Measurements from ENCODE around the gene AJM1.
"Not testable (repeated sequence)": the region's sequence is repeated elsewhere in the genome, so short reads cannot be mapped to it uniquely, and the experiment has no call there.

AJM1 gene

DNA sequence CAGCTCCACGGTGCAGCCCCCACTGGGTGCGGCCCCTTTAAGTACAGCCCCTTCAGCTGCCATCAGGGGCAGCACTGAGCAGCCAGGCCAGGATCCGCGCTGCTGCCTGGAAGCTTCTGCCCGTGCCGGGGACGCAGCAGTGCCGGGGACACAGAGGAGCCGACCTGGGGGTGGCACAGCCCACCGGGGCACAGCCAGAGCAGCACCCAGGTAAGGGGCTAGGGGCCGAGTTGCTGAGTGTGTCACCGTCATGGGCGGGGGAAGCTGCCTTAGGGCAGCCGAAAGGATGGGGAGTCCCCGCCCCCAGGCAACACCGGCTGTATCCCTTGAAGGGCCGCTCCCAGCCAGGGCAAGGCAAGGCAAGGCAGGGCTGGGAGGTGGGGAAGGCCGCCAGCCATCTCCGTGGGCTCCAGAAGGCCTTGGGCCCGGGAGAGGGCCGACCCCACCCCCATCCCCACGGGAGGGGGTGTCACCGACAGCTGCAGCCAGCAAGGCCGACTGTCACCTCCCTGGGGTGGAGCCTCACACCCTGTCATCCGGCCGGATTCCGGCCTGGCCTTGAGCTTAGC is at the start of gene AJM1:
AJM1 (plus strand) TSS at position 99 of the 569 bp plus-strand sequence. CDS start 1,937 bp downstream, outside the sequence.
- DNase-seq = peak; percentile 81 to 84

DNA sequence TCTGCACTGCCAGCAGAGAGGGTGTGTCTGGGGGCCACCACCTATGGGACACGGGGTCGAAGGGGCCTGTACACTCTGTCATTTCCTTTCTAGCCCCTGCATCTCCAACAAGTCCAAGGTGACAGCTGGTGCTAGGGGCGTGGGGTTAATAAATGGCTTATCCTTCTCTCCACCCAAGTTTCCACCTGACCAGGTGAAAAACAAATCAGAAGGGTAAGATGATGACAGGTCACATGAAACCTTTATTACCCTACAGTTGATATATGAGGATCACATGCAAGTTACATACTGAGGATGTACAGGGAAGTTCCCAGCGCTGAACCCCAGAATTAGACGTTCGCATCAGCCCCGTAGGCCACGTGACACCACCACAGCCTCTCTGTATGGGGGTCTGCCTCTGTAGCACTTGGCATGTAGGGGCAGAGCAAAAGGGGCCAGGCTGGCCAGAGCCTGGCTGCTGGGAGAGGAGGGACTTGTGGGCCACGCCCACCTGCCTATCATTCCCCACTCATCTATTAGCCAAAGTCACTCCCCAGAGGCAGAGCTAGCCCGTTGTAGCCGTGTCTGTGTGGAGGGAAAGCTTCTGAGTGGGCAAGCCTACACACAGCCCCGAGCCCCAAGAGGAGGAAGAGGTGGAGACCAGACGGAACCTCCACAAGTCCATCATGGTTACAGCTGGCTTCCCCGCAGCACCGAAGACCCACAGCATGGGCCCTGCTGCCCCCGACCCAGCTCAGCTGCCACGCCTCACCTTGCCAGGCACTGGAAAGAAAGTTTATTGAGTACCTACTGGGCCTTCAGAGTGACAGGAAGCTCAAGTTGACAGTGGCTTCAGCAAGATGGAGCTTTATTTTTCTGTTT is 49.0 kb upstream of the AJM1 start:
- no peak for DNase-seq

DNA sequence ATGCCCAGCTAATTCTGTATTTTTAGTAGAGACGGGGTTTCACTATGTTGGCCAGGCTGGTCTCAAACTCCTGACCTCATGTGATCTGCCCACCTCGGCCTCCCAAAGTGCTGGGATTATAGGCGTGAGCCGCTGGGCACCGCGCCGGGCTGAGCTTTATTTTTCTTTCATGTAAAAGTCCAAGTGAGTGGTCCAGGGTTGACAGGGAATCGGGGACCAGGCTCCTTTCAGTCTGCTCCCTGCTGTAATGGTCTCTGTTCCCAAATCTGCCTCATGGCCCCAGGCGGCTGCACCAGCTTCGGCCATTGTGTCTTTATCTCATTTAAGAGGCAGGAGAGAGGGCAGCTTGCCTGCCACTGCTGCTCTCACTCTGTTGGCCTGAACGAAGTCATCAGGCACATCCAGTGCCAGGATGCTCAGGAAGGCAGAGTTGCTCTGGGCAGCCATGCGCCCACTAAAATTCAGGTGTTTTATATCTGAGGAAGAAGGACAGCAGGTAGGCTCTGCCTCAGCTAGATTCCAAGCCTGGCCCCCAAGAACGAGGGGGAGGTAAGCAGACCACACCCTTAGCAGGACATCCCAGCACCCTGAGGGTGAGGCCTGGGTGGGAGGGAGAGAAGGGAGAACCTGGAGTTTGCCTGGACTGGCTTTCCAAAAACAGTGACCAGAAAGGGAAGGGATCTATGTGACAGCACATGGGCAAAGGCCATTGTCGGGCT is 47.8 kb upstream of the AJM1 start:
- DNase-seq = no peak

- no peak for DNase-seq
These were observed 47.3 kb upstream of the AJM1 start for GRCh38 chr9:136795000-136795348.

DNA sequence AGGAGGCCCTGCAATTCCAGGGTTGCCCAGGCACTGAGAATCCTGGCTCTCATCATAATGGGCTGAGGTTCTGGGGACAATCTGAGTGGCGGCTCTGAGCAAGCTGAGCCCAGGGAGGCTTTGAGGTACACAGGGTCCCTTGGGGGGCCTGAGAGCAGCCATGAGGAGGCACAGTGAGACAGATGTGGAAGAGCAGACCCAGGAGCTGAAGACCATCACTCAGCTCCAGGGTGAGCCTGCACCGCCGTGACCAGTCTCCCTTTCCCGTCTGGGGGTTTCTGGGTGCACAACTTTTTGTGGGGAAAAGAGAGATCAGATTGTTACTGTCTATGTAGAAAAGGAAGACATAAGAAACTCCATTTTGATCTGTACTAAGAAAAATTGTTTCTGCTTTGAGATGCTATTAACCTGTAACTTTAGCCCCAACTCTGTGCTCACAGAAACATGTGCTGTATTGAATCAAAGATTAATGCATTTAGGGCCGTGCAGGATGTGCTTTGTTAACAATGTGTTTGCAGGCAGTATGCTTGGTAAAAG is 46.0 kb upstream of the AJM1 start, which contains the start of gene CCDC183:
CCDC183 (plus strand) TSS at position 101 of the 537 bp plus-strand sequence; CDS start at position 161, 60 bp downstream.
- DNase-seq = no peak

DNA sequence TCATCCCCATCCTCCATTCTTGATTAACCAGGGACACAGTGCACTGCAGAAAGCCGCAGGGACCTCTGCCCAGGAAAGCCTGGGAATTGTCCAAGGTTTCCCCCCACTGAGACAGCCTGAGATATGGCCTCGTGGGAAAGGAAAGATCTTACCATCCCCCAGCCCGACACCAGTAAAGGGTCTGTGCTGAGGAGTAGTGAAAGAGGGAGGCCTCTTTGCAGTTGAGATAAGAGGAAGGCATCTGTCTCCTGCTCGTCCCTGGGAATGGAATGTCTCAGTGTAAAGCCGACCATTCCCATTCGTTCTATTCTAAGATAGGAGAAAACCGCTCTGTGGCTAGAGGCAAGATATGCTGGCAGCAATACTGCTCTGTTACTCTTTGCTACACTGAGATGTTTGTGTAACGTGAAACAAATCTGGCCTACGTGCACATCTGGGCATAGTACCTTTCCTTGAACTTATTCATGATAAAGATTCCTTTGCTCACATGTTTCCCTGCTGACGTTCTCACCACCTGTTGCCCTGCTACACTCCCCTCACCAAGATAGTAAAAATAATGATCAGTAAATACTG is 45.4 kb upstream of the AJM1 start:
- DNase-seq = not testable (repeated sequence)

GRCh38 chr9:136798708-136799078 is 43.6 kb upstream of the AJM1 start:
- DNase-seq = no peak

GRCh38 chr9:136799079-136799853 is 43.0 kb upstream of the AJM1 start:
- no peak for DNase-seq

DNA sequence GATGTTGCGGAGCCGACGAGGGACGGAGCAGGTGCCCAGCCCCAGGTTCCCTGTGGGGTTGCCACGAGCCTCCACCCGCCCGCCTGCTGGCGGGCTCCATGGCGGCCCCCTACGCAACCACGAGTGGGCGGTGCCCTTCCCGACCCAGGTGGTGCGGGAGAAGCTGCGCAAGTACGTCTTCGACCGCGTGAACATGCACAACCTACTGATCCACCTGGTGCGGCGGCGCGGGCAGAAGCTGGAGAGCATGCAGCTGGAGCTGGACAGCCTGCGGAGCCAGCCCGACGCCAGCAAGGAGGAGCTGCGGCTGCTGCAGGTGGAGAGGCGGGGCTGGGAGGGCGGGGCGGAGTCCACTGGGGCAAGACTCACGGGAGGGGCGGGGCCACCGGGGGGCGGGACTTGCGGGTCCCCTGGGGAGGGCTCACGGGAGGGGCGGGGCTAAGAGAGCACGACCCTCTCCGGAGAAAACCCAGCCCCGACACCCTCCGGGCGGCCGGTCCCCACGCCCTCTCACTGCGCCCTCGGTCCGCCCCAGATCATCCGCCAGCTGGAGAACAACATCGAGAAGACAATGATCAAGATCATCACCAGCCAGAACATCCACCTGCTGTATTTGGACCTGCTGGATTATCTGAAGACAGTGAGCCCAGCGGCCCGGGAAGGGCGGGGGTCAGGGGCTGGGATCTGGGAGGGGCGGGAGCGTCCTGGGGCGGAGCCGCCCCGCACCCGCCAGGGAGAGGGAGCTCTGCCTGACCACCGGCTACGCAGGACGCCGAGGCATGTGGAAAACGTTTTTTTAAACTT is 42.2 kb upstream of the AJM1 start:
- peak; percentile 88 to 92 for DNase-seq

DNA sequence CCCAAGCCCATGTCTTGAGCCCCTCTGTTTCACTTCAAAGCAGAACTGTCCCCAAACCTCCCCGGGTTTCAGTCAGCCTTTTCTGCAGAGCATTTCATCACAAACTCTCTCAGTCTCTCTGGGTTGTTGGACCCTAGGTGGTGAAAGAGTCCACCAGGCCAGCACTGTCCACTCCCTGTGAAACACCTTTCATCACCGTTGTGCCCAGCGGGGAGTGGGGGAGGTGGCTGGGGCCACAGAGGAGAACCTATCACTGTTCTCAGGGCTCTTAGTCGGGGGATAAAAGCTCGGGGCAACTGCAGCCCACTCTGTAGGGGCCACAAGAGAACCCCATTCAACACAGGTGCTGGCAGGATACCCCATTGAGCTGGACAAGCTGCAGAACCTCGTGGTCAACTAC is 40.0 kb upstream of the AJM1 start:
- DNase-seq = no peak

- not testable (repeated sequence) for DNase-seq
These were observed 39.2 kb upstream of the AJM1 start for GRCh38 chr9:136803009-136803550.

DNA sequence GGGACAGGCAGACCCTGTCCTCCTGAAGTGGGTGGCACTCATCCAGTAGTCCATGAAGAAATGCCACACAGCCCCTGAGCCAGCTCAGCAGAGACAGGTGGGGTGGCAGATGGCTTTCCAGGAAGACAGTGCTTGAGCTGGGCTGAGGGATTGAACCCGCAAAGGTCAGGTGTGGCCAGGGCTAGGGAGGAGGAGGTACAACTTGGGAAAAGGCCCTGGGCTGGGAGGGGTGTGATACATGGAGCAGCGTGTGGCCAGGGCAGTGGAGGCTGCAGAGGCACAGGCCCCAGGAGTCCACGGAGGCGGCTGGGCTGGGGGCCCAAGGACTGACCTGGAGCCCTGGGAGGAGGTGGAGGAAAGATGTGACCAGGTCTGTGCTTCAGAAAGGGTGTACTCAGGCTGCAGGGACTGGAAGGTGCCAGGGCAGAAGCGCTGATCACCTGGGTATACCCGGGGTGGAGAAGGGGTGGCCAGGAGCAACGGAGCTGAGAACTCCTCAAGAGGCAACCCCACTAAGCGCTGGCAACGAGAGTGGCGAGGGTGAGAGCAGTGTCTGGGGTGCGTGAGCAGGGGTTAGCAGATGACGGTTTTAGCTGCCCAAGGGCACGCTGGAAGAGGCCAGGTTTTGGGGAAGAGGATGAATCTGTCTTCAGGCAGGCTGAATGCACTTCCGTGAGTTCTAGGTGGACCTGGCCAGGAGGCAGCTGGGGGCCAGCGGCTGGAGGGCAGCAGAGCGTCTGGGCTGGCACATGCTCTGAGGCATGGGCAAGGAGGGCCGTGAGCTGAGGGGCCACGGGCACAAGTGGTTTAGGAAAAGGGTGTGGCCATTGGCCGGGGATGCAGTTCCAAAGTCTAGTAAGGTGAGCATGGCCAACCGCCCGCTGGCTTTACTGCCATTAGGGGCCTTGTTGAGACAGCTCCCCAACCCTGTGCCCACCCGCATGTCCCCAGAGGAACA is 38.4 kb upstream of the AJM1 start:
- no peak for DNase-seq

GRCh38 chr9:136804509-136805206 is 37.6 kb upstream of the AJM1 start:
- no peak for DNase-seq

DNA sequence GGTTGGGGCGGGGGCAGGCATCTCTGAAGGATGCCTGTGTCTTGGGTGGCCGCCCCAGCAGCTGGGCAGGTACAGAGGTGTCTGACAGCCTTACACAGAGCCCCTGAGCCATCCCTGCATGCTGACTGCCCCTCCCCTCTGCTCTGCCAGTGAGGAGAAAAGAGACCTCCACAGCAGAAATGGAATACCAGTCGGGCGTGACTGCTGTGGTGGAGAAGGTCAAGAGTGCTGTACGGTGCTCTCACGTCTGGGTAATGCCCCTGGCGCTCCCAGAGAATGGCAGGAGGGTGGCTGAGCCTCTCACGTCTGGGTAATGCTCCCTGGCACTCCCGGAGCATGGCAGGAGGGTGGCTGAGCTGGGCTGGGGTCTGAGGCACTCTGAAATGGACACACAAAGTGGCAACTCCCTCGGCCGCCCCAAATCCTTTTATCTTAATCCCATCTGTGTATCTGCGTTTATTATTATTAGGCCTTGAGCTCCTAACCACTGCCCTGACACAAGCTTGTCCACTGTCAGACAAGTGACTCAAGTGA is 37.0 kb upstream of the AJM1 start:
- no peak for DNase-seq

DNA sequence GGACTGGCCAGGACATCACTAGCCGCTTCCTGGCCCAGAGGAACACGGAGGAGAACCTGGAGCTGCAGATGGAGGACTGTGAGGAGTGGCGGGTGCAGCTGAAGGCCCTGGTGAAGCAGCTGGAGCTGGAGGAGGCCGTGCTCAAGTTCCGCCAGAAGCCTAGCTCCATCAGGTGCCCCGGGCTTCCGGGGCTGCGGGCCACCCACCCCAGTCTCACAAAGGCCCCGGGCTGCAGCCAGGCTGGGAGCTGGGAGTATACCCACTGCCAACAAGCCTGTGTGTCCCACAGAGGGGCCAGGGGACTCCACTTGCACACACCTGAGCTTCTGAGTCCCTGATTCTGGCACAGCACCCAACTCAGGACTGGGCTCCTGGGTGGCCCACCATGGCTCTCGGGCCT is 36.2 kb upstream of the AJM1 start:
- DNase-seq = no peak

GRCh38 chr9:136806631-136807201 is 35.6 kb upstream of the AJM1 start:
- DNase-seq = no peak

- peak; percentile 81 to 86 for DNase-seq
These were observed 34.8 kb upstream of the AJM1 start, which contains the start of gene RABL6 for GRCh38 chr9:136807281-136808074. TSS of gene RABL6 (plus strand) at chr9:136807948. CDS start at chr9:136808197, 249 bp downstream.

All from CD4-positive, alpha-beta T cell treated with Interleukin-4 for 1 hour (primary cell).